ENCODE measurements around the gene WDR72. TPM values are rescaled to one million over a fixed set of nuclear protein-coding genes. Genes with fewer than 3 reads are reported as not detected.
A peak's percentile ranks its signal among the peaks of the same experiment; 100 is the strongest.

WDR72 gene
- under 1 TPM in 3 of 4 donors, not detected in 1; 0.04 to 0.73 (median 0.08) TPM for total RNA-seq

GRCh38 chr15:53759411-53759931 is at the start of gene WDR72:
WDR72 (minus strand) TSS chr15:53759663; CDS start chr15:53733149, 26,514 bp downstream.
- peaks cover 0 to 17% (median 7%) of the 10 kb centered on the region in 3 donors for H3K4me1 ChIP-seq
- intact Hi-C loops (cut with DNase I): no loop called here
- no peak within 1 kb of the TSS for H3K27ac ChIP-seq
- TF ChIP-seq CTCF (IDR thresholded peaks at IDR 0.05) (no peak), POLR2A (IDR thresholded peaks at IDR 0.05) (no peak)
- H3K4me3 ChIP-seq: peak within 1 kb of the TSS in 2 of 4 donors; percentile 35 to 58
- H3K27me3 ChIP-seq: peaks cover 0 to 37% (median 2%) of the 10 kb centered on the region in 4 donors
- no peak for DNase-seq
- no peaks in the 10 kb centered on the region for H3K9me3 ChIP-seq
- WGBS, 2 donors: 0 to 14% methylated on average over 5 to 17 of the region's 45 CpGs
- H3K36me3 ChIP-seq: no peaks in the 10 kb centered on the region

DNA sequence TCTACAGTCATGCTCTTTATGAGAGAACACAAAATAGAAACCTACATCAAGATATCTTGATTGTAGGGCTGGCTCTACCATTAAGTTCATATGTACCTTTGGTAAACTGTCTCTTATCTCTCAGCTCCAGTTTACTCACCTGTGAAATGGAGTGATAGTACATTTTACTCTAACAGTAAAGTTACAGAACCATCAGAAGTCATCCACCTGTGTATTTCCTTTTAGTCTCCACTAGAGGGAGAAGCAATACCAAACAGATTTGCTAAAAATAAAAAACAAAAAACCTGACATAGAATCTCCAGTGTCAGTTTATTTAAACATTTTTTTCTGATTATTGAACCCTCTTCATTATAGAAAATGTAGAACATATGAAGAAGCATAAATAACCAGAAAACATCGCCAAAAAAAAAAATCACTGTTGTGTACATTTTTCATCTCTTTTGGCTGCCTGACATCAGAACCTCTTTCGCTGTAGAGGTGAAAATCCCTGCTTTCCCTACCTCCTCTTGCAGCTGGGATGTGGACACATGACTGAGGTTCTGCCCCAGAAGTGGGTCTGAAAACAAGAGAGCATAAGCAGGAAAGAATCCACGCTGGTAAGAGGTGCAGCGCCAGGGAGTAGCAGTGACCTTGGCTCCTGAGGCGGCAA is 48.7 kb upstream of the WDR72 start:
- TF ChIP-seq POLR2A (IDR thresholded peaks at IDR 0.05) (no peak), CTCF (IDR thresholded peaks at IDR 0.05) (peak in 5 of 6 experiments; percentile 21 to 62 (median 56))
- Histone ChIP-seq H3K9me3 (no peaks in the 10 kb centered on the region), H3K36me3 (no peaks in the 10 kb centered on the region), H3K27ac (no peak overlapping the region), H3K4me3 (no peak overlapping the region), H3K4me1 (peaks cover 0 to 7% (median 3%) of the 10 kb centered on the region in 3 donors), H3K27me3 (no peaks in the 10 kb centered on the region)
- WGBS, 2 donors: 51 to 61% methylated on average over 5 of the region's 5 CpGs
- DNase-seq: no peak
- intact Hi-C loops (cut with DNase I): no loop called here

GRCh38 chr15:53807501-53807900 is 48.0 kb upstream of the WDR72 start:
- Histone ChIP-seq H3K27ac (no peak overlapping the region), H3K36me3 (no peaks in the 10 kb centered on the region), H3K27me3 (no peaks in the 10 kb centered on the region), H3K9me3 (no peaks in the 10 kb centered on the region), H3K4me1 (peaks cover 0 to 7% (median 3%) of the 10 kb centered on the region in 3 donors), H3K4me3 (no peak overlapping the region)
- intact Hi-C loops (cut with DNase I): no loop called here
- DNase-seq: no peak
- TF ChIP-seq POLR2A (IDR thresholded peaks at IDR 0.05) (no peak), CTCF (IDR thresholded peaks at IDR 0.05) (no peak)
- WGBS, 2 donors: 0 to 13% methylated on average over 1 of the region's 1 CpG

DNA sequence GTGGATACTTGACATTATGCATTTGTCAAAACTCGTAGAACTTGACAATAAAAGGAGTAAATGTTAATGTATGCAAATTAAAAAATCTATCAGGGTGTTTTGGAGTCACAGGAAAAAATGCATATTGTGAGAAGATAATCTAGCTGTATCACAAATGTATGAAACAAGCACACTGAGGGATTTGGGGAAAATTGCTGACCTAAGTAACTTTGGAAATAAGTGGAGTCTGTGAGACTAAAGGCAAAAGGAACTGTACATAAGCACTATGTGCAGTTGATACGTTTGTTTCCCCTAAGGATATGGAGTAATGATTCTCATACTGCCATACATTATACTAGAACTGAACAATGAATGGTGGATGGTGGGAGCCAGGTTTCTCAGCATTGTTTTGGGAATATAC is 43.2 kb upstream of the WDR72 start:
- TF ChIP-seq CTCF (IDR thresholded peaks at IDR 0.05) (no peak), POLR2A (IDR thresholded peaks at IDR 0.05) (no peak)
- Histone ChIP-seq H3K27me3 (no peaks in the 10 kb centered on the region), H3K36me3 (no peaks in the 10 kb centered on the region), H3K4me1 (peaks cover 0 to 5% (median 3%) of the 10 kb centered on the region in 3 donors), H3K27ac (no peak overlapping the region), H3K9me3 (no peaks in the 10 kb centered on the region), H3K4me3 (no peak overlapping the region)
- intact Hi-C loops (cut with DNase I): no loop called here
- DNase-seq: no peak
- WGBS, 2 donors: 21 to 27% methylated on average over 2 of the region's 2 CpGs

GRCh38 chr15:53791581-53791980 is 32.1 kb upstream of the WDR72 start:
- TF ChIP-seq POLR2A (IDR thresholded peaks at IDR 0.05) (no peak), CTCF (IDR thresholded peaks at IDR 0.05) (no peak)
- H3K27me3 ChIP-seq: no peaks in the 10 kb centered on the region
- no peaks in the 10 kb centered on the region for H3K4me1 ChIP-seq
- DNase-seq: no peak
- H3K36me3 ChIP-seq: no peaks in the 10 kb centered on the region
- H3K9me3 ChIP-seq: no peaks in the 10 kb centered on the region
- no peak overlapping the region for H3K4me3 ChIP-seq
- H3K27ac ChIP-seq: no peak overlapping the region
- intact Hi-C loops (cut with DNase I): no loop called here
- WGBS, 2 donors: 78 to 81% methylated on average over 9 of the region's 9 CpGs
